Neuronal stem cell (in vitro differentiated cells): ENCODE measurements around the gene WFDC10A. TPM values are rescaled to one million over a fixed set of nuclear protein-coding genes. Genes with fewer than 3 reads are reported as not detected.
A peak's percentile ranks its signal among the peaks of the same experiment; 100 is the strongest.
"Not testable (repeated sequence)": the region's sequence is repeated elsewhere in the genome, so short reads cannot be mapped to it uniquely, and the experiment has no call there.

ENCODE experiments used
- DNase-seq: peaks from one replicate; pipeline ENCODE4 v3.0.0-alpha.2; 2013; ENCODE audit warnings: low spot score
- H2AFZ ChIP-seq: one replicate; pipeline ENCODE4 v1.6.1; 2013; ENCODE audit warnings: mild to moderate bottlenecking, low read length, inconsistent platforms
- H2AK5ac ChIP-seq: 2 replicates; pipeline ENCODE4 v1.6.1; 2013; ENCODE audit warnings: low read depth, mild to moderate bottlenecking, inconsistent platforms, low read length, moderate library complexity, mixed read lengths
- H2BK120ac ChIP-seq: 2 replicates; pipeline ENCODE4 v1.6.1; 2013; ENCODE audit warnings: low read depth, mild to moderate bottlenecking, inconsistent platforms, low read length, moderate library complexity, mixed read lengths
- H2BK12ac ChIP-seq: one replicate; pipeline ENCODE4 v1.6.1; 2013; ENCODE audit warnings: low read length, inconsistent platforms
- H2BK15ac ChIP-seq: 2 replicates; pipeline ENCODE4 v1.6.1; 2013; ENCODE audit warnings: mild to moderate bottlenecking, low read length, inconsistent platforms, mixed read lengths
- H2BK5ac ChIP-seq: one replicate; pipeline ENCODE4 v1.6.1; 2013; ENCODE audit warnings: inconsistent platforms, mild to moderate bottlenecking, low read length, moderate library complexity
- H3K14ac ChIP-seq: one replicate; pipeline ENCODE4 v1.6.1; 2013; ENCODE audit warnings: low read length, inconsistent platforms
- H3K18ac ChIP-seq: 2 replicates; pipeline ENCODE4 v1.6.1; 2013; ENCODE audit warnings: low read length, inconsistent platforms
- H3K23ac ChIP-seq: 2 replicates; pipeline ENCODE4 v1.6.1; 2013; ENCODE audit warnings: low read depth, mild to moderate bottlenecking, mixed read lengths, low read length, inconsistent platforms; ENCODE audit not compliant: poor library complexity
- H3K27ac ChIP-seq: replicated peaks from 3 replicates; pipeline ENCODE4 v1.5.1; 2013; ENCODE audit warnings: low read length, inconsistent platforms
- H3K27me3 ChIP-seq, 3 experiments: 2 replicates each; pipeline ENCODE4 v1.6.1; 2013; ENCODE audit warnings: low read length in 3 of 3, mild to moderate bottlenecking in 2 of 3, inconsistent platforms in 1 of 3, low read depth in 1 of 3, mixed read lengths in 1 of 3, moderate library complexity in 1 of 3; ENCODE audit not compliant: control insufficient read depth in 3 of 3, insufficient read depth in 3 of 3
- H3K36me3 ChIP-seq, 2 donors: replicated peaks in 1 of 2; 2 replicates each; pipeline ENCODE4 v1.6.1; 2013; ENCODE audit warnings: low read length in 2 of 2; ENCODE audit not compliant: control insufficient read depth in 2 of 2, insufficient read depth in 2 of 2
- H3K4ac ChIP-seq: 2 replicates; pipeline ENCODE4 v1.6.1; 2013; ENCODE audit warnings: inconsistent platforms, mild to moderate bottlenecking, low read length, moderate library complexity
- H3K4me1 ChIP-seq, 2 donors: 1 replicate in 1 of 2; 2 replicates in 1 of 2; pipeline ENCODE4 v1.6.1; 2013; ENCODE audit warnings: low read length in 2 of 2, low read depth in 1 of 2; ENCODE audit not compliant: control insufficient read depth in 2 of 2, insufficient read depth in 1 of 2
- H3K4me2 ChIP-seq: one replicate; pipeline ENCODE4 v1.6.1; 2013; ENCODE audit warnings: mild to moderate bottlenecking, low read length, inconsistent platforms; ENCODE audit not compliant: insufficient read depth, poor library complexity, severe bottlenecking
- H3K4me3 ChIP-seq, 2 donors: 2 replicates each; pipeline ENCODE4 v1.5.1; 2013; ENCODE audit warnings: low read length in 2 of 2, mild to moderate bottlenecking in 2 of 2, inconsistent platforms in 1 of 2, moderate library complexity in 1 of 2
- H3K79me1 ChIP-seq: one replicate; pipeline ENCODE4 v1.6.1; 2013; ENCODE audit warnings: low read depth, mild to moderate bottlenecking, inconsistent platforms, low read length, moderate library complexity
- H3K9ac ChIP-seq: one replicate; pipeline ENCODE4 v1.6.1; 2013; ENCODE audit warnings: mild to moderate bottlenecking, low read depth, low read length, inconsistent platforms; ENCODE audit not compliant: poor library complexity
- H3K9me3 ChIP-seq, 2 donors: replicated peaks in 1 of 2; 2 replicates each; pipeline versions ENCODE3 to v1.6.1; 2013; ENCODE audit warnings: low read length in 2 of 2, mild to moderate bottlenecking in 2 of 2, inconsistent platforms in 1 of 2, low read depth in 1 of 2, mixed read lengths in 1 of 2, moderate library complexity in 1 of 2; ENCODE audit not compliant: control insufficient read depth in 2 of 2, insufficient read depth in 1 of 2
- H4K8ac ChIP-seq: one replicate; pipeline ENCODE4 v1.6.1; 2013; ENCODE audit warnings: low read depth, mild to moderate bottlenecking, inconsistent platforms, low read length, moderate library complexity
- H4K91ac ChIP-seq: one replicate; pipeline ENCODE4 v1.6.1; 2013; ENCODE audit warnings: low read length, low read depth, mild to moderate bottlenecking, inconsistent platforms; ENCODE audit not compliant: poor library complexity
- WGBS, 2 donors: extraction: QIAGEN DNeasy Blood & Tissue Kit; methylation state at CpG; one replicate each; pipeline ENCODE4 v1.1.7; 2013; ENCODE audit warnings: missing lambda C conversion rate in 2 of 2, mixed read lengths in 1 of 2; ENCODE audit not compliant: insufficient read length in 2 of 2, insufficient replicate concordance in 1 of 2; ENCODE audit errors: extremely low coverage in 2 of 2; 5-methylcytosine and 5-hydroxymethylcytosine counted together
- polyA plus RNA-seq, 2 experiments: library from polyadenylated mRNA; stranded (reverse); fragments of 200-250 nt; gene quantifications; one replicate each; pipeline ENCODE4 v1.2.3, GENCODE V29; 2013

The WFDC10A gene
- polyA plus RNA-seq (2013, experiment 1 of 2): not detected
- polyA plus RNA-seq (2013, experiment 2 of 2): not detected

DNA sequence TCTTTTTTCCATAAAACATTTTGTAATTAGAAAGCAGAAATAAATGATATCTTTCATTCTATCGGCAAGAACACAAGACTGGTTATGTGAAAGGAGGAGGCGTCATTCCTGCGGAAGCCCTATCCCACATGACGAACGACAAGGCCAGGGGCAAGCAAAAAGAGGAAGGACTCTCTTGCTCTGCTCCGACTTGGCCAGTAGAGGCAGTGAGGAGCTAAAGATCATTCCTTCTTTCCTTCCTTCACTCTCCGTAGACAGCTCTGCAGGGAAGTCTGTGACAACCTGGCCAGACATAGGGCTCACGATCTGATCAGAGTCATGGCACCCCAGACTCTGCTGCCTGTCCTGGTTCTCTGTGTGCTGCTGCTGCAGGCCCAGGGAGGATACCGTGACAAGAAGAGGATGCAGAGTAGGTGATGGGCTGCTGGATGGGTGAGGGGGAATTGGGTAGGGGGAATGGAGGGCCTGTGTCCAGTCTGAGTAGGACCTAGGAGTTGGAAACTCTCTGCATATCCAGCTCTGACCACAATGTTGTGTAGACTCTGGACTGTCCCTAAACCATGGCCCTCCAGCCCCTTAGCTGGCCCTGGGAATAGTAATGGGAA lies at the start of gene WFDC10A:
TSS of gene WFDC10A (plus strand) at position 244 of the 605 bp plus-strand sequence. CDS start at position 319, 75 bp downstream.
- H2BK15ac ChIP-seq: no peak within 1 kb of the TSS
- no CpG with 5 or more reads among the region's 9 CpGs for WGBS, 2 donors
- peaks cover 0 to 2% of the 10 kb centered on the region in 2 donors for H3K4me1 ChIP-seq
- peaks cover 0 to 3% (median 2%) of the 10 kb centered on the region in 3 experiments for H3K27me3 ChIP-seq
- no peak within 1 kb of the TSS for H2BK120ac ChIP-seq
- H3K79me1 ChIP-seq: no peaks in the 10 kb centered on the region
- no peak within 1 kb of the TSS for H4K8ac ChIP-seq
- no peak within 1 kb of the TSS for H4K91ac ChIP-seq
- no peak within 1 kb of the TSS for H2BK12ac ChIP-seq
- no peak within 1 kb of the TSS for H3K23ac ChIP-seq
- no peak within 1 kb of the TSS for H3K4ac ChIP-seq
- H2AFZ ChIP-seq: peak within 1 kb of the TSS; percentile 13
- no peak within 1 kb of the TSS for H2AK5ac ChIP-seq
- no peak within 1 kb of the TSS for H2BK5ac ChIP-seq
- DNase-seq: peak; percentile 21
- no peak within 1 kb of the TSS for H3K4me3 ChIP-seq
- no peaks in the 10 kb centered on the region for H3K9me3 ChIP-seq
- H3K18ac ChIP-seq: no peak within 1 kb of the TSS
- H3K27ac ChIP-seq: no peak within 1 kb of the TSS
- no peaks in the 10 kb centered on the region for H3K36me3 ChIP-seq
- no peak within 1 kb of the TSS for H3K9ac ChIP-seq
- no peak within 1 kb of the TSS for H3K4me2 ChIP-seq
- H3K14ac ChIP-seq: no peak within 1 kb of the TSS

GRCh38 chr20:45581702-45582101 lies 47.8 kb upstream of the WFDC10A start:
- H3K14ac ChIP-seq: no peak overlapping the region
- H3K79me1 ChIP-seq: no peaks in the 10 kb centered on the region
- no peak overlapping the region for H3K4ac ChIP-seq
- no peak overlapping the region for H3K23ac ChIP-seq
- no peak overlapping the region for H3K9ac ChIP-seq
- H4K8ac ChIP-seq: no peak overlapping the region
- no peak overlapping the region for H2BK120ac ChIP-seq
- no peak overlapping the region for H2BK15ac ChIP-seq
- no peak overlapping the region for H2BK12ac ChIP-seq
- H3K9me3 ChIP-seq: no peaks in the 10 kb centered on the region
- no peak overlapping the region for H3K18ac ChIP-seq
- H3K27me3 ChIP-seq: no peaks in the 10 kb centered on the region
- H3K36me3 ChIP-seq: no peaks in the 10 kb centered on the region
- no peak overlapping the region for H3K4me2 ChIP-seq
- H3K27ac ChIP-seq: no peak overlapping the region
- H3K4me1 ChIP-seq: peaks cover 15 to 19% of the 10 kb centered on the region in 2 donors
- no peak overlapping the region for H3K4me3 ChIP-seq
- no peak overlapping the region for H2AK5ac ChIP-seq
- H2BK5ac ChIP-seq: no peak overlapping the region
- no peak overlapping the region for H4K91ac ChIP-seq
- no peak for DNase-seq
- no peak overlapping the region for H2AFZ ChIP-seq

DNA sequence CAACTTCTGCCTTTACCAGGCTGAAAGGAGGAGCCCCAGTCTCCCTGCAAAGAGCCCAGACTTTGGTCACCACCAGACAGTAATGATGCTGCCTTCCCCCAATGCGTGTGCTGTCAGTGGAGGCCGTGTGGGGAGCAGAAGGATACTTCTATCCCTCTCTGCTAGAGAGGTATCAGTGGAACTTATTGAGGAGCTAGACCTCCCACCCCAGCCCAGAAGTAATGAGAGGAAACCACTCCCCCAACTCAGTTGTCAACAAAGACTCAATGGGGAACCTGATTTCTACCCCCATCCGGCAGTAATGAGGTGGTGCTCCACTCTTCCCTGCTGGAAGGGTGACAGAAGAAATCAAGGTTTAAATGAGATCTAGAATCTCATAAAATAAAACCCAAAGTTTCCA lies 46.0 kb upstream of the WFDC10A start:
- Histone ChIP-seq H3K9me3 (peaks cover 0 to 2% of the 10 kb centered on the region in 2 donors), H2AK5ac (no peak overlapping the region), H2BK5ac (no peak overlapping the region), H3K9ac (peak overlapping the region; percentile 50), H3K79me1 (no peaks in the 10 kb centered on the region), H3K27ac (peak overlapping the region; percentile 56), H2BK120ac (no peak overlapping the region), H4K8ac (no peak overlapping the region), H4K91ac (no peak overlapping the region), H3K4me2 (no peak overlapping the region), H3K4ac (no peak overlapping the region), H3K23ac (no peak overlapping the region), H2AFZ (peak overlapping the region; percentile 71), H3K18ac (peak overlapping the region; percentile 93), H3K14ac (no peak overlapping the region), H2BK15ac (no peak overlapping the region), H3K4me3 (no peak overlapping the region), H3K27me3 (no peaks in the 10 kb centered on the region), H3K36me3 (no peaks in the 10 kb centered on the region), H3K4me1 (peaks cover 12 to 14% of the 10 kb centered on the region in 2 donors), H2BK12ac (no peak overlapping the region)
- no CpG with 5 or more reads among the region's 3 CpGs for WGBS, 2 donors
- no peak for DNase-seq

DNA sequence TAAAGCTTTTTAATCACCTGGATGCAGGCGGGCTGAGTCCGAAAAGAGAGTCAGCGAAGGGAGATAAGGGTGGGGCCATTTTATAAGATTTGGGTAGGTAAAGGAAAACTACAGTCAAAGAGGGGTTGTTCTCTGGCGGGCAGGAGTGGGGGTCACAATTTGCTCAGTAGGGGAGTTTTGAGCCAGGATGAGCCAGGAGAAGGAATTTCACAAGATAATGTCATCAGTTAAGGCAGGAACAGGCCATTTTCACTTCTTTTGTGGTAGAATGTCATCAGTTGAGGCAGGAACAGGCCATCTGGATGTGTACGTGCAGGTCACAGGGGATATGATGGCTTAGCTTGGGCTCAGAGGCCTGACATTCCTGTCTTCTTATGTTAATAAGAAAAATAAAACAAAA lies 45.2 kb upstream of the WFDC10A start:
- not testable (repeated sequence) for H2BK15ac ChIP-seq, H3K4me2 ChIP-seq, H3K9ac ChIP-seq, H4K8ac ChIP-seq, H3K27me3 ChIP-seq, H3K36me3 ChIP-seq, H3K9me3 ChIP-seq, H3K14ac ChIP-seq, H2AFZ ChIP-seq, H2BK120ac ChIP-seq, H3K79me1 ChIP-seq, H3K18ac ChIP-seq, H3K4ac ChIP-seq, H3K27ac ChIP-seq, H2BK12ac ChIP-seq, H2AK5ac ChIP-seq, H4K91ac ChIP-seq, H3K4me3 ChIP-seq, DNase-seq, H2BK5ac ChIP-seq, H3K23ac ChIP-seq
- WGBS, 2 donors: no CpG with 5 or more reads among the region's 5 CpGs
- peaks cover 8 to 10% of the 10 kb centered on the region in 2 donors for H3K4me1 ChIP-seq
